C4-2B (cell line): ENCODE results near the gene SSBP3.

Experiments
- ZFX ChIP-seq: fragments of 450-650 bp; IDR thresholded peaks from 2 replicates; pipeline ENCODE4 v1.6.1; 2017
- TF ChIP-seq, protein P1 (sequence below): fragments of 450-650 bp; conservative IDR thresholded peaks from 2 replicates; pipeline ENCODE4 v1.5.1; 2017; ENCODE audit warnings: mild to moderate bottlenecking

DNA sequence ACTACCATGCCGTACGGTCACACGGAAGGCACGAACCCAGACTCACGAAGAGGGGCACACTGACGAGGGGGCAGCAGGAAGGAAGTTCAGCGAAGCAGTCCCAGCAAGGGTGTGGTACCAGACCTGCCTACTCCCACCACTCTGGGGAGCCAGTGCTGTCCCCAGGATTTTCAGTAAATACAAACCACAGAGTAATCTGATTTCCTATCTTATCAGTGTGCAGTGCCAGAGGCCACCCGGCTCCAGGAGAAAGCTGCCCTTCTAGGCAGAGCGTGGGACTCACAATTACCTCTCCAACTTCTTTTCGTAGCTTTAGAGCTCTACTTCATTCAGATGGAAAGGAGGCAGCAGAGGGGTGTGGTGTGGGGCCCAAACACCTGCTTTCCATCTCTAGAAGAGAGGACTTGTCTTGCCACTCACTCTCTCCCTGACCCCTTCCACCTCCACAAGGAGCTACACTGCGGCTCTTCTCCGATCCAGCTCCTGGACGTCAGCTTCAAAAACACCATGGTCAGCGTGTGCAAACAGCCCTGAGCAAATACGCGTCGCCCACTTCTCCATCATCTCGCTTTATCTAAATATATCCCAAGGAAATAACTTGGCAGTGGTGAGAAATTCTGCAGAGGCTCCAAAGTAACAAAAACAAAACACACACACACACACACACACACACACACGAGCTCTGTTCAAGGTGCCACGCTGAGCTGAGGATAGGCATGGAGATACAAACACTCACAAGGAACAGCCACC, 107.7 kb downstream of the SSBP3 start:
- TF ChIP-seq, protein P1, sequence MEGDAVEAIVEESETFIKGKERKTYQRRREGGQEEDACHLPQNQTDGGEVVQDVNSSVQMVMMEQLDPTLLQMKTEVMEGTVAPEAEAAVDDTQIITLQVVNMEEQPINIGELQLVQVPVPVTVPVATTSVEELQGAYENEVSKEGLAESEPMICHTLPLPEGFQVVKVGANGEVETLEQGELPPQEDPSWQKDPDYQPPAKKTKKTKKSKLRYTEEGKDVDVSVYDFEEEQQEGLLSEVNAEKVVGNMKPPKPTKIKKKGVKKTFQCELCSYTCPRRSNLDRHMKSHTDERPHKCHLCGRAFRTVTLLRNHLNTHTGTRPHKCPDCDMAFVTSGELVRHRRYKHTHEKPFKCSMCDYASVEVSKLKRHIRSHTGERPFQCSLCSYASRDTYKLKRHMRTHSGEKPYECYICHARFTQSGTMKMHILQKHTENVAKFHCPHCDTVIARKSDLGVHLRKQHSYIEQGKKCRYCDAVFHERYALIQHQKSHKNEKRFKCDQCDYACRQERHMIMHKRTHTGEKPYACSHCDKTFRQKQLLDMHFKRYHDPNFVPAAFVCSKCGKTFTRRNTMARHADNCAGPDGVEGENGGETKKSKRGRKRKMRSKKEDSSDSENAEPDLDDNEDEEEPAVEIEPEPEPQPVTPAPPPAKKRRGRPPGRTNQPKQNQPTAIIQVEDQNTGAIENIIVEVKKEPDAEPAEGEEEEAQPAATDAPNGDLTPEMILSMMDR, result no peak
- TF ChIP-seq ZFX, result no peak
